ENCODE data around the gene TM9SF4. TPM values are rescaled to one million over a fixed set of nuclear protein-coding genes. Genes with fewer than 3 reads are reported as not detected.
A peak's percentile ranks its signal among the peaks of the same experiment; 100 is the strongest.

Gene TM9SF4
- total RNA-seq, 2 donors from 2014 or later: 77.2 to 84.8 TPM

GRCh38 chr20:32201977-32202363 lies 92.5 kb downstream of the TM9SF4 start:
- WGBS, 2 experiments (ENCODE audit: insufficient coverage in 1 of 2, insufficient read length in 1 of 2): 96 to 100% methylated on average over 3 to 8 of the region's 8 CpGs
- no peak for DNase-seq
- Mint-ChIP-seq H3K27ac (no peak overlapping the region), H3K27me3 (ENCODE audit: insufficient read depth) (no peaks in the 10 kb centered on the region), H3K36me3 (ENCODE audit: low read depth) (peaks cover 50% of the 10 kb centered on the region), H3K4me1 (peaks cover 43% of the 10 kb centered on the region), H3K4me3 (no peak overlapping the region), H3K9me3 (no peaks in the 10 kb centered on the region)
- H3K27ac ChIP-seq (ENCODE audit: low read depth, low read length): no peak overlapping the region
- TF ChIP-seq CTCF (conservative IDR thresholded peaks at IDR 0.05): no peak
- peaks cover 7% of the 10 kb centered on the region for H3K4me1 ChIP-seq (ENCODE audit: control insufficient read depth, insufficient read depth, low read length)
- H3K27me3 ChIP-seq (ENCODE audit: control insufficient read depth, insufficient read depth, low read length, poor library complexity, severe bottlenecking): no peaks in the 10 kb centered on the region
- no peaks in the 10 kb centered on the region for H3K9me3 ChIP-seq (ENCODE audit: control insufficient read depth, low read length)
- H3K4me3 ChIP-seq (ENCODE audit: low read length): no peak overlapping the region
- H3K36me3 ChIP-seq (ENCODE audit: control insufficient read depth, insufficient read depth, low read length): peaks cover 56% of the 10 kb centered on the region
- H3K9ac ChIP-seq (ENCODE audit: extremely low read depth, low read length, poor library complexity, severe bottlenecking): no peak overlapping the region

GRCh38 chr20:32203356-32204204 lies 94.1 kb downstream of the TM9SF4 start:
- TF ChIP-seq CTCF (conservative IDR thresholded peaks at IDR 0.05): no peak
- Mint-ChIP-seq H3K27me3 (ENCODE audit: insufficient read depth) (no peaks in the 10 kb centered on the region), H3K27ac (peak overlapping the region; percentile 19), H3K9me3 (no peaks in the 10 kb centered on the region), H3K4me3 (no peak overlapping the region), H3K4me1 (peaks cover 46% of the 10 kb centered on the region), H3K36me3 (ENCODE audit: low read depth) (peaks cover 36% of the 10 kb centered on the region)
- no peak for DNase-seq
- Histone ChIP-seq H3K4me1 (ENCODE audit: control insufficient read depth, insufficient read depth, low read length) (peaks cover 7% of the 10 kb centered on the region), H3K9me3 (ENCODE audit: control insufficient read depth, low read length) (no peaks in the 10 kb centered on the region), H3K36me3 (ENCODE audit: control insufficient read depth, insufficient read depth, low read length) (peaks cover 41% of the 10 kb centered on the region), H3K9ac (ENCODE audit: extremely low read depth, low read length, poor library complexity, severe bottlenecking) (no peak overlapping the region), H3K4me3 (ENCODE audit: low read length) (peak overlapping the region; percentile 93), H3K27ac (ENCODE audit: low read depth, low read length) (no peak overlapping the region), H3K27me3 (ENCODE audit: control insufficient read depth, insufficient read depth, low read length, poor library complexity, severe bottlenecking) (no peaks in the 10 kb centered on the region)
- WGBS, 2 experiments (ENCODE audit: insufficient coverage in 1 of 2, insufficient read length in 1 of 2): 88 to 90% methylated on average over 8 to 10 of the region's 11 CpGs

GRCh38 chr20:32204205-32205109 lies 94.9 kb downstream of the TM9SF4 start:
- H3K4me1 ChIP-seq (ENCODE audit: control insufficient read depth, insufficient read depth, low read length): peaks cover 7% of the 10 kb centered on the region
- DNase-seq: no peak
- TF ChIP-seq CTCF (conservative IDR thresholded peaks at IDR 0.05): no peak
- no peaks in the 10 kb centered on the region for H3K9me3 ChIP-seq (ENCODE audit: control insufficient read depth, low read length)
- 78 to 100% methylated on average over 1 to 2 of the region's 4 CpGs for WGBS, 2 experiments (ENCODE audit: insufficient coverage in 1 of 2, insufficient read length in 1 of 2)
- no peaks in the 10 kb centered on the region for H3K9me3 Mint-ChIP-seq
- H3K36me3 Mint-ChIP-seq (ENCODE audit: low read depth): peaks cover 27% of the 10 kb centered on the region
- H3K4me3 Mint-ChIP-seq: no peak overlapping the region
- peaks cover 46% of the 10 kb centered on the region for H3K4me1 Mint-ChIP-seq
- peaks cover 32% of the 10 kb centered on the region for H3K36me3 ChIP-seq (ENCODE audit: control insufficient read depth, insufficient read depth, low read length)
- peak overlapping the region; percentile 8 for H3K9ac ChIP-seq (ENCODE audit: extremely low read depth, low read length, poor library complexity, severe bottlenecking)
- H3K27ac Mint-ChIP-seq: peak overlapping the region; percentile 42
- no peaks in the 10 kb centered on the region for H3K27me3 Mint-ChIP-seq (ENCODE audit: insufficient read depth)
- no peak overlapping the region for H3K27ac ChIP-seq (ENCODE audit: low read depth, low read length)
- H3K27me3 ChIP-seq (ENCODE audit: control insufficient read depth, insufficient read depth, low read length, poor library complexity, severe bottlenecking): no peaks in the 10 kb centered on the region
- H3K4me3 ChIP-seq (ENCODE audit: low read length): peak overlapping the region; percentile 93

Data from endodermal cell (in vitro differentiated cells).